Urothelium cell line (cell line): ENCODE data around the gene SYT9.
"Not testable (repeated sequence)": the region's sequence is repeated elsewhere in the genome, so short reads cannot be mapped to it uniquely, and the experiment has no call there.

Experiments
- DNase-seq: peaks from one replicate; pipeline ENCODE4 v3.0.0; 2011; ENCODE audit warnings: low spot score, mixed read lengths
- FAIRE-seq: peaks from 2 replicates; lab custom pipeline; 2011; peaks lifted over from hg19 to GRCh38; lab: Jason Lieb, UNC

SYT9 gene

GRCh38 chr11:7332451-7332850 is 80.7 kb downstream of the SYT9 start:
- no peak for DNase-seq

GRCh38 chr11:7332962-7333361 is 81.3 kb downstream of the SYT9 start:
- DNase-seq (no peak), FAIRE-seq (no peak)

More at GRCh38 chr11:7332451-7332850, 80.7 kb downstream of the SYT9 start:
- FAIRE-seq, result no peak

GRCh38 chr11:7335442-7335841 is 83.7 kb downstream of the SYT9 start:
- FAIRE-seq, result not testable (repeated sequence)

GRCh38 chr11:7341551-7341950 is 89.8 kb downstream of the SYT9 start:
- no peak for DNase-seq
- FAIRE-seq, result no peak

More at GRCh38 chr11:7335442-7335841, 83.7 kb downstream of the SYT9 start:
- not testable (repeated sequence) for DNase-seq

- FAIRE-seq (no peak), DNase-seq (no peak)
Observed at GRCh38 chr11:7347611-7348431, 96.1 kb downstream of the SYT9 start.

- DNase-seq (peak; percentile 12), FAIRE-seq (no peak)
Observed at GRCh38 chr11:7348432-7349304, 97.0 kb downstream of the SYT9 start.

- FAIRE-seq, result no peak
- DNase-seq, result no peak
Observed at GRCh38 chr11:7351228-7351627, 99.5 kb downstream of the SYT9 start.

GRCh38 chr11:7353100-7353499 is 101.4 kb downstream of the SYT9 start:
- FAIRE-seq (no peak), DNase-seq (peak; percentile 44)

GRCh38 chr11:7364660-7365059 is 113.0 kb downstream of the SYT9 start:
- FAIRE-seq (no peak), DNase-seq (no peak)

GRCh38 chr11:7367803-7368202 is 116.1 kb downstream of the SYT9 start:
- DNase-seq (no peak), FAIRE-seq (no peak)

GRCh38 chr11:7376386-7376785 is 124.7 kb downstream of the SYT9 start:
- FAIRE-seq (no peak), DNase-seq (no peak)

- DNase-seq (no peak), FAIRE-seq (no peak)
Observed at GRCh38 chr11:7381937-7382336, 130.2 kb downstream of the SYT9 start.

- no peak for DNase-seq
- no peak for FAIRE-seq
Observed at GRCh38 chr11:7383406-7383805, 131.7 kb downstream of the SYT9 start.

- DNase-seq (no peak), FAIRE-seq (no peak)
Observed at GRCh38 chr11:7384691-7385090, 133.0 kb downstream of the SYT9 start.

GRCh38 chr11:7385532-7385931 is 133.8 kb downstream of the SYT9 start:
- DNase-seq (no peak), FAIRE-seq (no peak)

- DNase-seq, result no peak
Observed at GRCh38 chr11:7413961-7414915, 162.5 kb downstream of the SYT9 start.

GRCh38 chr11:7414973-7415817 is 163.5 kb downstream of the SYT9 start:
- DNase-seq (no peak), FAIRE-seq (no peak)

More at GRCh38 chr11:7413961-7414915, 162.5 kb downstream of the SYT9 start:
- no peak for FAIRE-seq

GRCh38 chr11:7416080-7416479 is 164.4 kb downstream of the SYT9 start:
- DNase-seq (no peak), FAIRE-seq (no peak)

GRCh38 chr11:7417328-7417727 is 165.6 kb downstream of the SYT9 start:
- FAIRE-seq (no peak), DNase-seq (no peak)

GRCh38 chr11:7418061-7418460 is 166.4 kb downstream of the SYT9 start:
- DNase-seq, result peak; percentile 46
- no peak for FAIRE-seq
